ENCODE measurements around the gene GCNT2.

GCNT2 gene

DNA sequence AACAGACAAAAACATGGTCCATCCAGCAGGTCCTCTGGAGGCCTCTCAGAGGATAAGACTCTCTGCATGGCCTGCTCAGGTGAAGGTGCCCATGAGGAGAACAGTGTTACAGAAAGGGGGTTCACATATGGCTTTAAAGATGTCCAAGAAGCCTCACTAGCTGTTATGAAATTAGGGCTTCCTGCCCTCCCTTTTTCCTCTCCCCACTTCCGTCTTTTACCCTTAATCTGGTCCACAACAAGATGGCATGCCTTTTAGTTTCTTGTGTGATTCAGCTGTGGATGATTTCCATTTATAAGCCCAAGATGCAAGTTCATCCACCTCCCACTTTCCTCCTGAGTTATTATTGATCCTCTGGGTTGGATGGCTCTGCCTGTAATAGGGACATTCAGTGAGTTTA, 14.0 kb downstream of the GCNT2 start:
- H3K4me3 ChIP-seq (ENCODE audit: control insufficient read depth, low read depth, low read length), result no peak overlapping the region
- TF ChIP-seq, protein P1, sequence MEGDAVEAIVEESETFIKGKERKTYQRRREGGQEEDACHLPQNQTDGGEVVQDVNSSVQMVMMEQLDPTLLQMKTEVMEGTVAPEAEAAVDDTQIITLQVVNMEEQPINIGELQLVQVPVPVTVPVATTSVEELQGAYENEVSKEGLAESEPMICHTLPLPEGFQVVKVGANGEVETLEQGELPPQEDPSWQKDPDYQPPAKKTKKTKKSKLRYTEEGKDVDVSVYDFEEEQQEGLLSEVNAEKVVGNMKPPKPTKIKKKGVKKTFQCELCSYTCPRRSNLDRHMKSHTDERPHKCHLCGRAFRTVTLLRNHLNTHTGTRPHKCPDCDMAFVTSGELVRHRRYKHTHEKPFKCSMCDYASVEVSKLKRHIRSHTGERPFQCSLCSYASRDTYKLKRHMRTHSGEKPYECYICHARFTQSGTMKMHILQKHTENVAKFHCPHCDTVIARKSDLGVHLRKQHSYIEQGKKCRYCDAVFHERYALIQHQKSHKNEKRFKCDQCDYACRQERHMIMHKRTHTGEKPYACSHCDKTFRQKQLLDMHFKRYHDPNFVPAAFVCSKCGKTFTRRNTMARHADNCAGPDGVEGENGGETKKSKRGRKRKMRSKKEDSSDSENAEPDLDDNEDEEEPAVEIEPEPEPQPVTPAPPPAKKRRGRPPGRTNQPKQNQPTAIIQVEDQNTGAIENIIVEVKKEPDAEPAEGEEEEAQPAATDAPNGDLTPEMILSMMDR (IDR thresholded peaks at IDR 0.05; ENCODE audit: control insufficient read depth, insufficient read depth, low read depth, low read length, missing control alignments), result no peak
- no peak for DNase-seq (ENCODE audit: low read depth)

- TF ChIP-seq, protein P1 (IDR thresholded peaks at IDR 0.05; ENCODE audit: control insufficient read depth, insufficient read depth, low read depth, low read length, missing control alignments), result no peak
- DNase-seq (ENCODE audit: low read depth), result no peak
- H3K4me3 ChIP-seq (ENCODE audit: control insufficient read depth, low read depth, low read length), result no peak overlapping the region
Observed at GRCh38 chr6:10537726-10538125, 16.6 kb downstream of the GCNT2 start.

- H3K4me3 ChIP-seq (ENCODE audit: control insufficient read depth, low read depth, low read length), result no peak overlapping the region
- TF ChIP-seq, protein P1 (IDR thresholded peaks at IDR 0.05; ENCODE audit: control insufficient read depth, insufficient read depth, low read depth, low read length, missing control alignments), result no peak
- no peak for DNase-seq (ENCODE audit: low read depth)
Observed at GRCh38 chr6:10540073-10540746, 19.1 kb downstream of the GCNT2 start.

DNA sequence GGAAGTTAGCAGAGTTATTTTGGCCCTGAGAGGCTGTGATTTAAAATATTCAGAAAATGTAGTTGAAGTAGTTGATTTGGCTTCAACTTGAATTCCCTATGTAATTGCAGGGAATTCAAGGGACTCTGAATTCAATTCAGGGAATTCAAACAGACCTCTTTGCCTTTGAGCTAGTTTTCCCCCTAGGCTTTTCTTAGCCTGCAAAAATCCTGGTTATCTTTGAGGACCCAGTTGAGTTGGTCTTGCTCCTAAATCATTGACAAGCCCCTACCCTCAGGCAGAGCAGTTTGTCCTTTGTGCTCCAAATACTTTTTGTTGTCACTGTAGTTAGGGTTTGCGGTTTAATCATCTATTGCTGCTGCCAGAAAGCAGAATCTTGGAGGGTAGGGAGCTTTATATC, 20.4 kb downstream of the GCNT2 start:
- TF ChIP-seq, protein P1 (IDR thresholded peaks at IDR 0.05; ENCODE audit: control insufficient read depth, insufficient read depth, low read depth, low read length, missing control alignments), result no peak
- no peak overlapping the region for H3K4me3 ChIP-seq (ENCODE audit: control insufficient read depth, low read depth, low read length)
- no peak for DNase-seq (ENCODE audit: low read depth)

DNA sequence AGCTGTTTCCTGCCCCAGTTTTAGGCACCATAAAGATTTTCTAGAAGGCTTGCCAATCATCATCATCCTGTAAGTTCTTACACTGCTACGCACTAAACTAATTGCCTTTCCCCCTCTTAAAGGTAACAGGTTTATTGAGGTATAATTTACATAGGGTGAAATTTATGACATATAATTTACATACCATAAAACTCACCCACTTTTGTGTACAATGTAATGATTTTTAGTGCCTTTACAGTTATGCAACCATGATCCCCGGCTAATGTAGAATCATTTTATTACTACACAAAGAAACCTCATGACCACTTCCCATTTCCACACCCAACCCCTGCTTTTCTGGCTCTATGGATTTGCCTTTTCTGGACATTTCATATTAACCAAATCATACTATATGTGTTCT, 21.1 kb downstream of the GCNT2 start:
- no peak overlapping the region for H3K4me3 ChIP-seq (ENCODE audit: control insufficient read depth, low read depth, low read length)
- TF ChIP-seq, protein P1 (IDR thresholded peaks at IDR 0.05; ENCODE audit: control insufficient read depth, insufficient read depth, low read depth, low read length, missing control alignments), result no peak
- DNase-seq (ENCODE audit: low read depth), result no peak

DNA sequence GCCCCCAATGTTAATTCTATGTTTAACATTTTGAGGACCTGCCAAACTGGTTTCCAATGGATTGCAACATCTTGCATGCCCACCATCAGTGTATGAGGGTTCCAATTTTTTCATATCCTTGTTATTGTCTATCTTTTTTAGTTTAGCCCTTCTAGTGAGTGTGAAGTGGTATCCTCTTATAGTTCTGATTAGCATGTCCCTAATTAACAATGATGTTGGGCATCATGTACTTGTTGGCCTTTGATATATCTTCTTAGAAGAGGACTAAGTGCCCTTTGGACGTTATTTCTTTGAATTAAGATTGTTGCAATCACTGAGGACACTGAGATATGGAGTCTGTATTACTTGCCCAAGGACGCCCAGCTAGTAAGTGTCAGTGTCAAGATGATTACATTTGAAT, 22.3 kb downstream of the GCNT2 start:
- TF ChIP-seq, protein P1 (IDR thresholded peaks at IDR 0.05; ENCODE audit: control insufficient read depth, insufficient read depth, low read depth, low read length, missing control alignments), result no peak

More for the DNA sequence above, 22.3 kb downstream of the GCNT2 start:
- no peak for DNase-seq (ENCODE audit: low read depth)
- H3K4me3 ChIP-seq (ENCODE audit: control insufficient read depth, low read depth, low read length), result no peak overlapping the region

All from AG09309 (cell line).